ENCODE results near the gene ROR2. TPM values are rescaled to one million over a fixed set of nuclear protein-coding genes. Genes with fewer than 3 reads are reported as not detected.

Gene ROR2
- total and polyA plus RNA-seq, 11 donors: 0.18 to 9.0 (median 0.49) TPM

DNA sequence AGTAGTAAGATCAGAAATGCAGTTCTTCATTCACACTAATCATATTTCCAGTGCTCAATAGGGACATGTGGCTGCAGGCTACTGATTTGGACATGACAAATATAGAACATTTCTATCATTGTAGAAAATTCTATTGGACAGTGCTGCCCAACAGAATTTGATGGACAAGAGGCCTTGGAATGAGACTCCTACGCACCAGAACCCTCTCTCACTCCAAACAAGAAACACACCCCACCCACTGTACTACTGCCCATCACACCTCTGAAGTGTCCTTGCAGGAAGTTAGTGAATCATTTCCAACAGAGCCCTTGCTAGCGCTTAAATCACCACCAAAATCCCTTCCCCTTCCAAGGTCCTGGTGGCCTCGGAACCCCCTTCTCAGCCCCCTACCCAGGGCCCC lies 66.5 kb downstream of the ROR2 start:
- no peak for ATAC-seq
- DNase-seq: no peak
- Histone ChIP-seq H3K9me3 (no peaks in the 10 kb centered on the region), H3K4me3 (no peak overlapping the region), H3K27ac (peak overlapping the region in 1 of 12 donors; percentile 27), H3K27me3 (peaks cover 0 to 12% (median 0%) of the 10 kb centered on the region in 9 donors), H3K4me1 (peaks cover 0 to 5% (median 0%) of the 10 kb centered on the region in 12 donors), H3K36me3 (no peaks in the 10 kb centered on the region)
- WGBS, 4 donors: 83 to 100% (median 92%) methylated on average over 3 of the region's 3 CpGs
- intact Hi-C loops (cut with DNase I): no loop called here
- TF ChIP-seq, protein P1, sequence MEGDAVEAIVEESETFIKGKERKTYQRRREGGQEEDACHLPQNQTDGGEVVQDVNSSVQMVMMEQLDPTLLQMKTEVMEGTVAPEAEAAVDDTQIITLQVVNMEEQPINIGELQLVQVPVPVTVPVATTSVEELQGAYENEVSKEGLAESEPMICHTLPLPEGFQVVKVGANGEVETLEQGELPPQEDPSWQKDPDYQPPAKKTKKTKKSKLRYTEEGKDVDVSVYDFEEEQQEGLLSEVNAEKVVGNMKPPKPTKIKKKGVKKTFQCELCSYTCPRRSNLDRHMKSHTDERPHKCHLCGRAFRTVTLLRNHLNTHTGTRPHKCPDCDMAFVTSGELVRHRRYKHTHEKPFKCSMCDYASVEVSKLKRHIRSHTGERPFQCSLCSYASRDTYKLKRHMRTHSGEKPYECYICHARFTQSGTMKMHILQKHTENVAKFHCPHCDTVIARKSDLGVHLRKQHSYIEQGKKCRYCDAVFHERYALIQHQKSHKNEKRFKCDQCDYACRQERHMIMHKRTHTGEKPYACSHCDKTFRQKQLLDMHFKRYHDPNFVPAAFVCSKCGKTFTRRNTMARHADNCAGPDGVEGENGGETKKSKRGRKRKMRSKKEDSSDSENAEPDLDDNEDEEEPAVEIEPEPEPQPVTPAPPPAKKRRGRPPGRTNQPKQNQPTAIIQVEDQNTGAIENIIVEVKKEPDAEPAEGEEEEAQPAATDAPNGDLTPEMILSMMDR (IDR thresholded peaks at IDR 0.05): no peak
- TF ChIP-seq POLR2A (IDR thresholded peaks at IDR 0.05): no peak

DNA sequence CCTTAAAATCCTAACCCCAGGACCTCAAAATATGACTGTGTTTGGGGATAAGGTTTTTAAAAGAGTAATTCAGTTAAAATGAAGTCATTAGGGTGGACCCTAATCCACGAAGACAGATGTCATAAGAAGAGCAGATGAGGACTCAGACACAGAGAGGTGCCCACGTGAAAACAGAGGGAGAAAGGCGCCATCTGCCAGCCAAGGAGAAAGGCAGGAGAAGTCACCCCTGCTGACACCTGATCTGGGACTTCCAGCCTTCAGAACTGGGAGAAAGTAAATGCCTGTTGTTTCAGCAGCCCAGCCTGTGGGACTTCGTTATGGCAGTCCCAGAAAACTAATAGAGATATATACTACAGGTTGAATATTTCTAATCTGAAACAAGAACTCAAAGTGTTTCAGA lies 67.4 kb downstream of the ROR2 start:
- TF ChIP-seq POLR2A (IDR thresholded peaks at IDR 0.05): no peak
- TF ChIP-seq, protein P1 (IDR thresholded peaks at IDR 0.05): no peak
- Histone ChIP-seq H3K27ac (no peak overlapping the region), H3K9me3 (no peaks in the 10 kb centered on the region), H3K36me3 (no peaks in the 10 kb centered on the region), H3K4me3 (no peak overlapping the region), H3K27me3 (peaks cover 0 to 12% (median 0%) of the 10 kb centered on the region in 9 donors), H3K4me1 (peaks cover 0 to 5% (median 0%) of the 10 kb centered on the region in 12 donors)
- 82 to 87% (median 84%) methylated on average over 4 of the region's 4 CpGs for WGBS, 4 donors
- intact Hi-C loops (cut with DNase I): no loop called here
- ATAC-seq (no peak), DNase-seq (no peak)

DNA sequence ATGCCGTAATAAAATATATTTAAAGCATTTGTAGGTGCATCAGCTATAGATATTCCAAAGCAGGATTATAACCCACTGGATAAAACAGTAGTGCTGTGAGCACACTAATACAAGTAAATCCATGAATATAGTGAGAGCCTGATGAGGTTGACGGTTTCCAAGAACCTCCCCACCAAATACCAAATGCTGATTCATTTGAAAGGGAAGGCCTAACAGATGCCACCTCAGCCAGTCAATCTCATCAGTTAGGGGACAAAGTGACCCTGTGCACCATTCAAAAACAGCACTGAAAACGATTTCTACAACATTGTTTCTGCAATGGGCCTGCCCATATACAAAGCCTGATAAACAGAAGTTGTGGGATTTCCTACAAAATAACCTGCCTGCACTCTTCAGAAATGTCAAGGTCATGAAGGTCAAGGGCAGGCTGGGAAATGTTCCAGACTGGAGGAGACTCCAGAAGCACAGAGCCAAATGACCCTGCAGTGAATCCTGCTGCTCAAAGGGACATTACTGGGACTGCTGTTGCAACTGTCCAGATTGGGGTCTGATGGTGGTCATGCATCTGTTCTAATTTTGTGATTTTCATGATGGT lies 69.6 kb downstream of the ROR2 start:
- no peaks in the 10 kb centered on the region for H3K9me3 ChIP-seq
- TF ChIP-seq, protein P1 (IDR thresholded peaks at IDR 0.05): no peak
- no peak for TF ChIP-seq POLR2A (IDR thresholded peaks at IDR 0.05)
- H3K4me3 ChIP-seq: no peak overlapping the region
- no peaks in the 10 kb centered on the region for H3K27me3 ChIP-seq
- intact Hi-C loops (cut with DNase I): no loop called here
- no peak for DNase-seq
- no peaks in the 10 kb centered on the region for H3K36me3 ChIP-seq
- WGBS, 4 donors: 67 to 81% (median 78%) methylated on average over 3 of the region's 3 CpGs
- ATAC-seq: peak in 2 of 4 donors; percentile 49 to 51
- peaks cover 0 to 5% (median 0%) of the 10 kb centered on the region in 12 donors for H3K4me1 ChIP-seq
- peak overlapping the region in 1 of 12 donors; percentile 48 for H3K27ac ChIP-seq

DNA sequence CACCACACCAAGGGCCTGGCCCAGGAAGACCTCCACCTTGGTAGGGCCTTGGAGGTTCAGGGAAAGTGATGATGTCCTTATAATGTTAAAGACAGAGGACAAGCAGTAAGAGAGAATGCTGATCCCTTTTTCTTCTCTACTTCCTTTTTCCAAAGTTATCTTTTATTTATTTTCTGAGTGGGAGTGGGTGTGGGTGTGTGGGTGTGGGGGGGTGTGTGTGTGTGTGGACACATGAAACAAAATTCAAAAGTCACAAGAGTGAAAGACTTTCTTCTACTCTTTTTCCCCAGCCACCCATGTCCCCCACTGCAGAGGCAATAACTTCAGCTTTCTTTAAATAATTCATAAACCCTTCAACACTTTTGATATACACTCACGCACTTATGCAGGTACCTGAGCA lies 70.8 kb downstream of the ROR2 start:
- WGBS, 4 donors: 95 to 100% (median 96%) methylated on average over 1 of the region's 1 CpG
- intact Hi-C loops (cut with DNase I): no loop called here
- Histone ChIP-seq H3K9me3 (no peaks in the 10 kb centered on the region), H3K4me1 (peaks cover 0 to 5% (median 0%) of the 10 kb centered on the region in 12 donors), H3K36me3 (no peaks in the 10 kb centered on the region), H3K27me3 (no peaks in the 10 kb centered on the region), H3K27ac (no peak overlapping the region), H3K4me3 (no peak overlapping the region)
- no peak for TF ChIP-seq POLR2A (IDR thresholded peaks at IDR 0.05)
- TF ChIP-seq, protein P1 (IDR thresholded peaks at IDR 0.05): no peak
- ATAC-seq (no peak), DNase-seq (no peak)

Measured in heart left ventricle (tissue), 16 donors.